HL-60/S4 treated with phorbol 12-myristate 13-acetate at 8.2 ng/mL for 4 days and 3 days (cell line): Measurements from ENCODE around the gene PTPN14.
"Not testable (repeated sequence)": the region's sequence is repeated elsewhere in the genome, so short reads cannot be mapped to it uniquely, and the experiment has no call there.

ENCODE experiments used
- in situ Hi-C: fragments of 300-500 bp; cut with MboI; formaldehyde crosslinking; loops from 2 replicates; pipeline ENCODE4 v1.15.0; 2022; ENCODE audit warnings: low sequenced_read_pairs

The PTPN14 gene

DNA sequence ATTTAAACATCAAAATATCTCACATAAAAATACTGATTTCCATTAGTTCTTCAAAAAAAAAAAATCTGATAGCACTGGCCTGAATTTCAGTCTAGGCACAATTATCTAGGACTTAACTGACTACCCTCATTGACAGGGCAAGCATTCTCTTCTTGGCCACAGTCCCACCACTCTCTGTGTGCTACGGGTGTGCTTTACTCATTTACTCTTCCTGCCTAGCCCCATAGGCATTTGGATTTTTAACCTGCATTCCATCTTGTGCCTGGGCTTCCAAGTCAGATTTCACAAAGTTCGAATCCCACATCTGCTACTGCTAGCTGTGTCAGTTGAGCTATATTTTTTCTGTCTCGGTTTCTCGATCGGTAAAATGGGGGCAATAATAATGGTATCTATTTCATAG is 38.0 kb downstream of the PTPN14 start:
- in situ Hi-C loops, result no loop called here

DNA sequence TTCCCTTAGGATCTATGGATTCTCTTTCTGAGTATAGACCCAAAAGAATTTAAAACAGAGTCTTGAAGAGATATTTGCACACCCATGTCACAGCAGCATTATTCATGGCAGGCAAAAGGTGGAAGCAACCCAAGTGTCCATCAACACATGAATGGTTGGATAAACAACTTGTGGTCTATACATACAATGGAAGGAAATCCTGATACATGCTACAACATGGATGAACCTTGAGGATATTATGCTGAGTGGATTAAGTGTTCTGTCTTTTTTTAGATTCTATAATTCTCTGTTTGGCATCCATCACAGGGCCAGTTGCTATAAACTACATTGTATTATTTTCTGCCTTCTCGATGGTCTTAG is 39.8 kb downstream of the PTPN14 start:
- in situ Hi-C loops, result no loop called here

DNA sequence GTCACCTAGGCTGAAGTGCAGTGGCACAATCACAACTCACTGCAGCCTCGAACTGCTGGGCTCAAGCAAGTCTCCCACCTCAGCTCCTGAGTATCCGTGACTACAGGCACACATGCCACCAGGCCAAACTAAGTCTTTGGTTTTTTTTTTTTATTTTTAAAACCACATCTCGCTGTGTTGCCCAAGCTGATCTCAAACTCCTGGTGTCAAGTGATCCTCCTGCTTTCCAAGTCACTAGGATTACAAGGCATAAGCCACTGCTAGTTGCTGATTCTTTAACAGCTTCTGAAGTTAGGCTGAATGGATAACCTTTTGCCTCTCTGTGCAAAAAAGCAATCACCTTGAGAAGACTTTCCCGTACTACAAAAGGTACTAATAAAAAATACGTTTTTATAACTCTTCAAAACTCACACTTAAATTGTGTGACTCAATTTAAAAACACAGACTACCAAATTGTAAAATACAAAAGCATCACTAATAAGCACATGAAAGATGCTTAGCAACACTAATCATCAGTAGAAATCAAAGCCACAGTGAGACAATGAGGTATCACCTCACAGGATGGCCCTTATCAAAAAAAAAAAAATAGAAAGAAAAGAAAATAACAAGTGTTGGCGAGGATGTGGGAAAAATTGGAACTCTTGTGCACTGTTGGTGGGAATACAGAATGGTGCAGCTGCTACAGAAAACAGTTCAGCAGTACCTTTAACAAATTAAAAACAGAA is 40.3 kb downstream of the PTPN14 start:
- in situ Hi-C loops, result no loop called here

DNA sequence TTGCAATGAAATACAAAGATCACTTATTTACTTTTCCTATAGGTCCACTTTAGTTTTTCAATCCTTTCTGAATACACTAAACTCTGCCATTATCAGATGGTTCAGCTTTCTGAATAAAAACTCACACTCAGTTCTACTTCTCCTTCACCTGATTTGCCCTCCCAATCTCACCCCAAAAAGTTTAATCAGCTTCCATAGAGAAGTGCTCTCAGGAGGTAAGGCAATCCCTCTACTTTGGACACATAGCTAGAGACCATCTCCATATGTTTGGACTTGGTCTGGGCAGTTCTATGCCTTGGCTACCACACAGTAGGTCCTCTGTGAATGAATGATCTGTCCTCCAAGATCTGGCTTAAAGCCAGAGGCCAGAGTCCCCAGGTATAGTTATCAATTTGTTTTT is 40.9 kb downstream of the PTPN14 start:
- in situ Hi-C loops, result no loop called here

DNA sequence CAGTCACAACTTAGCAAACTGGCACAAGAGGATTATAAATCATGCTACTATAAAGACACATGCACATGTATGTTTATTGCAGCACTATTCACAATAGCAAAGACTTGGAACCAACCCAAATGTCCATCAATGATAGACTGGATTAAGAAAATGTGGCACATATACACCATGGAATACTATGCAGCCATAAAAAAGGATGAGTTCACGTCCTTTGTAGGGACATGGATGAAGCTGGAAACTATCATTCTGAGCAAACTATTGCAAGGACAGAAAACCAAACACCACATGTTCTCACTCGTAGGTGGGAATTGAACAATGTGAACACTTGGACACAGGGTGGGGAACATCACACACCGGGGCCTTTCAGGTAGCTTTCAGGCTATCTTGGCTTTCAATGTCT is 41.8 kb downstream of the PTPN14 start:
- in situ Hi-C loops, result not testable (repeated sequence)

DNA sequence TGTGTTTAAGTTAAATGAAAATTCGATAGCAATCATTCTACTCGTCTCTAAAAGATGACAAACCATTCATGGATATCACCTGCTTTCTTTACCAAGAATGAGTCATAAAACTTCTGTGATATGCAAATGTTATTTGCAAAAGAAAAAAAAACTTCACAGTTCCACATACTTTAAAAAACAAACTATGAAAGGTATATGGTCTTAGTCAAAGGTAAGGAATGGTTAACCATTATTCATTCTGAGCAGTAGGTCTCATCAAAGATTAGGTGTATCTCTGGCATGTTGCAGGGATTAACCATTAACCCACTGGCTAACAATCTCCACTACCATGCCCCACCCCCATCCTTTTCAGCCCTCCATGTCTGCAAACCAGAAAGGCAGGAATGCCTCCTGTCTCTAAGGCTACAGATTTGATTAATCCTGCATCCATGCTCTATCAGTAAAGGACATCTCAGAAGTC is 44.4 kb downstream of the PTPN14 start:
- in situ Hi-C loops, result no loop called here

DNA sequence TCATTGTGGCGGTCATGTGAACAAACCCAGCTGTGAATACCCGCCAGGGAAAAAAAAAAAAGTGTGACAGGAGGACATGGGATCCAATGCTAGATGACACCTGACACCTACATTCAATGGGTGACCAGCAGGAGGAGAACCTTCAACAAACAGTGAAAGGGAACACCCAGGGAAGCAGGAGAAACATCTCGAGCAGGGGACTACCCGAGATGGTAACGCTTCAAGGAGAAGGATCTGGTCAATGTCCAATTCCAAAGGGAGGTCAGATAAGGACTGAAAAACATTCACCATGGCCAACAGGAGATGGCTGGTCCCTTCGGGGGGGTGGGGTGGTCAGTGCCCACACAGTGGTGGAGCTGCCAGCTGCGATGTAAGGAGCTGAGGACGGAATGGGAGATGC is 46.3 kb downstream of the PTPN14 start:
- in situ Hi-C loops, result no loop called here

DNA sequence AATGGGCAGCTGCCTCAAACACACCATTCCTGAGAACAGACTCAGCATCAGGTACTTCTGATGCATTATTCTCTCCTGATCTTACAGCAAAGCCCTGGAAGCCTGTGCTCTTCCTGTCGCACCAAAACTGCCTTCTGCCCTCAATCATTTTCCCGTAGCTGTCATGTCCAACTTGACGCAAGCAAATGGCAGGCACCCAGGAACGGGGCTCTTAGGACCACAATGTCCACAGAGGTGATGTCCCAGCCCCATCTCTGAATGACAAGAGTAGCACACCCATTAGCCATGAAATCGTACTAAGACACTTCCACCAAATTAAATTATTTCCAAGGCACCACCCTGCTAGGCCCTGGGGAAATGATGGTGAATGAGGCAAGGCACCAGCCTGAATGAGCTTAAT is 47.1 kb downstream of the PTPN14 start:
- in situ Hi-C loops, result no loop called here

DNA sequence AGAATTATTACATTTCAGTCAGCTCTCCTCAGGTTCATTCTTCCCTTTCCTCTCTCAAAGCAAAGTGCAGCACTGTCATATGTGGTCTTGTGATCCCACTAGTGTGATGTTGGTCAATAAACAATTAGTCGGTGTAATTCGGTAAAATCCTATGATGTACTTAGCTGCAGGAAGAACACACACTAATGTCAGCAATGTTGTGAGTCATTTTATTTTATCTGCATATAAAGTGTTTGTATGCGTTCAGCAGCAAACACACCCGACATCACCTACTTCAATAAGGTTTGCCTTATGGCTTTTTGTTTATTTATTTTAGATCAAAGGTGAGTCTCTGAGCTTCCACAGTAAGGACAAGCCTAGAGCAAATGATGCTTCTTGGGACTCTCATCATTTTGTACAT is 47.8 kb downstream of the PTPN14 start:
- in situ Hi-C loops, result no loop called here

DNA sequence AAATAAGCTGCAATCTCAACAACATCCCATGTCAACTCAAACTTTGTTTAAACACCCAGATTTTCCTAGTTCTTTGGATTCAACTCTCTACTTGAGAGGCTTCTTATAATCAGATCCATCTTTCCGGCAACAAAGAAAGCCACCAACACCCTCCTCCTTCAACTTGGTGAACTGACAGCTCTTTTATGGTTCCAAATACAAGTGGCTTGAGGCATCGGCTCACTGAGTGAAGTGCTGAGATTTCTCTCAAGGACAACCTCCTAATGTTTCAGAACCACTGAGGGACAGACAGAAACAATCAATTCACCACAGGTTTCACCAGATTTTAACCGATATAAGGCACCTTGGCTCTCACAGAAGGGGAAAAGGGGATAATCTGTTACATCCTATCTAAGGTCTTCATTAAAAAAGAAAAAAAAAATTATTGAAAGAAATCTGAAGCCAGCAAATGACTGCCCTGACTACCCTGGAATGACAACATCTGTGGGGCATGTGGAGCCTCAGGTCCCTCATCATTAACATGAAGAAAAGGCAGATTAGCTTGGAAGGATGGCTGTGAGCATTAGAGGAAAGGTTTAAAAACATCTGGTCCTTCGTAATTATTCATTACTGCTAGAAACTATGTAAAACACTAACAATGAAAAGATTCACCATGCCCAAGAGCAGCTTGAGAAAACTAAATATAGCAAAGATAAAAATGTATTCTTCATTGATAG is 50.9 kb downstream of the PTPN14 start:
- in situ Hi-C loops, result no loop called here

DNA sequence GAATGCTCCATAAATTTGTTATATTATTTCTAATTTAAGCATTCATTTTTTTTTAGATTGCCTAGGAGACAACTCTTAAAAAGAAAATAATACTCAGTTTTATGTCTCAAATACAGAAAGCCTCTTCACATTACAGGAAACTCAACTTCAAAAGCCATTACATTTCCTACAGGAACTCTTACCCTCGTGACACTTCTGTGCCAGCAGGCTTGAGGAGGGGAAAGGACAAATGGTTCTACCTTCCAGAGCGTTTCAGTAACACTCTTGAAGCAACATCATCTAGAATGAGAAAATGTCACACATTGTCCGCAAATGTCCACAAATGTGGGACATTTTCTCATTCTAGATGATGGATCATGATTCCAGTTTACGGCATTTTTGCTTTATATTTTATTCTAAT is 51.7 kb downstream of the PTPN14 start:
- in situ Hi-C loops, result no loop called here

DNA sequence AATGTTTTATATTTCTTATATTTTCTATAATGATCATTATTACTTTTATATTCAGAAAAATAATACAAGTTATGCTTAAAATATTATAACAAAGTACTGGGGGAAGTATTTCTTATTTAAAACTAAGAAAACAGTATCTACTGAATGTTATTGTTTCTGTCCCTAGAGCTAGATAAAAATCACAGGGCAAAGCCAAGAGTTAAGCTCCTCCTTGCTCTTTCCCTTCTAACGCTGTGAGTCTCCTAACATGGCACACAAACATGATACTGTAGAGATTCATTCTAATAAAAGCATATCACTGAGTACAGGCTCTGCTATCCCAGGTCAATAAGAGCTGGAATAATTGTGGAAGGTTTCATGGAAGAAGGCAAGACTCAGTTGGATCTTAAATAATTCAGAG is 53.4 kb downstream of the PTPN14 start:
- in situ Hi-C loops, result no loop called here

DNA sequence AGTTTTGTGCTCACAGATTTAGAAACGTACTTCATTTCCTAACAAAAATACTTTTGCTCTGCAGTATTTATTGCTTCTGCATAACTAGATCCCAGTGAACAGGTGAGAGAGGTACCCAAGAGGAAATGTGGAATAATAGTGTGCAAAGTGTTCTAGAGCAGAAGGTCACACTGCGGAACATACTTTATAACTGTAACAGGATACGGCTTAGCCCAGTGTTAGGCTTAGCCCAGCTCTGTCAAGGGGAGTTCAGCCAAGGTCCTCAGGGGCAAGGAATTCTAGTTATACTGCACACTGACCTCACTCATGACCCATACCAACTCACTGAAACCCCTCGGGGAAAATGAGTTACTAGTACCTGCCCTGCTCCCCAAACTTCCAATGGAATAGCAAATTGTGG is 55.3 kb downstream of the PTPN14 start:
- in situ Hi-C loops, result no loop called here

DNA sequence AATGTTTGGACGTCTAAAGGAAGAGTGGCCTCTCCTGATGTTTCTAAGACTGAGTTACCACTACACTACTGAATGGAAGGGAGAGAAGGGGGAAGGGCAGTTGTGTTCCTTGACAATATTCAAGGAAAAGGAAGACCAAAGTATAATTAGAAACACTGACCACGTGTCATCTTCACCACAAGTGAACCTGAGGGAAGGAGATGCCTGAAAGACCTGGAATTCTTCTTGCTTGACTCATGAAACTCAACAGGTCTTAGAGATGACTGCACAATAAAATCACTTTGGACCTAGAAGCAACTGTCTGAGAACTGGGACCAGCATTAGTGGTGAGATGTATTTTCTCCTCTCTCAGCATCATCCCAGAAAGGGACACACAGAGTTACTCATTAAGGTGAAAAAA is 56.7 kb downstream of the PTPN14 start:
- in situ Hi-C loops, result no loop called here

DNA sequence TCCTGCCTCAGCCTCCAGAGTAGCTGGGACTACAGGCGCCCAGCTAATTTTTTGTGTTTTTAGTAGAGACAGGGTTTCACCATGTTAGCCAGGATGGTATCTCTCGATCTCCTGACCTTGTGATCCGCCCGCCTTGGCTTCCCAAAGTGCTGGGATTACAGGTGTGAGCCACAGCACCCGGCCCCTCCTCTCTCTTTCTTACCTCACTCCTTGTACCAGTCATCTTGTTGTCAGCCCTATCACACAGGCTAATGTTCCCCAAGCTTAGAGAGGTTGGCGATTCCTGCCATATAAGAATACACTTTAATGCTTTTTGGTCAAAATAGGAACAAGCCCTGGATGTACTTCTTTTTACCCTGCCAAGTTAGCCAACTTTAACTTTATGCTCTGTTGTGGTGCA is 57.2 kb downstream of the PTPN14 start:
- in situ Hi-C loops, result not testable (repeated sequence)

DNA sequence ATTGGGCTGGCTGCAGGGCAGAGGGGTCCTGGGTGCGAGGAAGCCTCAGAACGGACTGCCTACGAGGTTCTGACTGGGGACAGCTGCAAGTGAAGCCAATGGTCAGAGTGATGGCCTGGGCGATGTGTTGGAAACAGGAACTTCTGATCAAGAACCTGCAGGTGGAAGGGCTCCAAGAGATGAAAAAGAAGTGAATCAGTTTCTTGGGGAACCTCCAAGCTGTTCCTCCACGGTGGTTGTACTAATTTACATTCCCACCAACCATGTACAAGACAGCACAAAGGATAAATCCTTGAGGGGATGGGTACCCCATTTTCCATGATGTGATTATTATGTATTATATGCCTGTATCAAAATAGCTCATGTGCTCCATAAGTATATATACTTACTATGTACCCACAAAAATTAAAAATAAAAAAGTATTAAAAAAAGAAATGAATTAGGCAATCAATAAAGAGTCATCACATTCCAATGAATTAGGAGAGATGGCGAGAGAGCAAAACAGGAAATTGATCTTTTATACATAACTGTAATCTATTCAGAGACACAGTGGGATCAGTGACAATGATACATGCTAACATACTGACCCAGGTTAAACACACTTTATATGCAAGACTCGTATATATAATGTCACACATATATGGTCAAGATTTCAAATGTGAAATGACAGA is 58.1 kb downstream of the PTPN14 start:
- in situ Hi-C loops, result no loop called here

DNA sequence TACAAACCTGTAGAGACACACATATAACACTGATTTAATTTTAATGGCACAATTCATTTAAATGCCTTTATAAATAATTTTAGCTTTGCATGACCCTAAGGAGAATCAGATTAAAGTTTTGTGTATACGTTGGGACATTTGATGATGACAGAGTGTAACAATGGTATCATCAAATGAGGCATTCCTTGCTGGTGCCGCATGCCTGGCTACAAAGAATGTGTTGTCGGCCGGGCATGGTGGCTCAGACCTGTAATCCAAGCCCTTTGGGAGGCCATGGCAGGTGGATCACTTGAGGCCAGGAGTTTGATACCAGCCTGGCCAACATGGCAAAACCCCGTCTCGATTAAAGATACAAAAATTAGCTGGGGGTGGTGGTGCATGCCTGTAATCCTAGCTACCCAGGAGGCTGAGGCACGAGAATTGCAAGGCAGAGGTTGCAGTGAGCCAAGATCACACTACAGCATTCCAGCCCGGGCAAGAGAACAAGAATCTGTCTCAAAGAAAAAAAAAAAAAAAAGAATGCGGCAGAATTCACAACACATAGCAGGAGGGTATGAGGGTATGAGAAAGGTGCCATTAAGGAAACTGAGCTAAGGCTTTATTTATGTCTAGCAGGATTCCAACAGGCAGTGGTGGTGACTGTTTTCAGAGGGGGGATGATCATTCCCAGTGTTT is 58.9 kb downstream of the PTPN14 start:
- in situ Hi-C loops, result no loop called here

DNA sequence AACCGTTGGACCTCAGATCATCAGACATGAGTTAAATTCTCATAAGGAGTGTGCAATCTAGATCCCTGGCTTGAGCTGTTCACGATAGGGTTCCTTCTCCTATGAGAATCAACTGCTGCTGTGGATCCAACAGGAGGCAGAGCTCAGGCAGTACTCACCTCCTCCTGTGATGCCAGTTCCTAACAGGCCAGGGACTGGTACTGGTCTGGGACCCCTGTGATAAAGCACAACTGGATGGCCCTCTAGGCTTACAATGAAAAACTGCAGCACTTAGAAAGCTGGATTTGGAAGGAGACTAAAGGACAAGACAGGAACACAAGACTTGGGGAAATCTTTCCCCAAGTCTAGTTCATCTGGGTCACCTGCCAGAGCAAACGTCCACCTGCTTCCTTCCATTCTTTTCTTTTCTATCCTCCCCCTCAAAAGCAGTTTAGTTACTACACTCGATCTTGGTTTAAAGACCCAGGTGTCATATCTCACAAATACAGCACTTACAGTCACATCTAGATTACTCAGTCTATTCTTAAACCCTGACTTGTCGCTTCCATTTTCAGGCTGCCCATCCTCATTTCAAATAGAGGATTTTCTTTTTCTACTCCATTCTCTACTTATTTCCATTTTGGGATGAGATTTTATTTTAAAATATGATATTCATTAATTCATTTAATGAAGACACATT is 59.8 kb downstream of the PTPN14 start:
- in situ Hi-C loops, result no loop called here

DNA sequence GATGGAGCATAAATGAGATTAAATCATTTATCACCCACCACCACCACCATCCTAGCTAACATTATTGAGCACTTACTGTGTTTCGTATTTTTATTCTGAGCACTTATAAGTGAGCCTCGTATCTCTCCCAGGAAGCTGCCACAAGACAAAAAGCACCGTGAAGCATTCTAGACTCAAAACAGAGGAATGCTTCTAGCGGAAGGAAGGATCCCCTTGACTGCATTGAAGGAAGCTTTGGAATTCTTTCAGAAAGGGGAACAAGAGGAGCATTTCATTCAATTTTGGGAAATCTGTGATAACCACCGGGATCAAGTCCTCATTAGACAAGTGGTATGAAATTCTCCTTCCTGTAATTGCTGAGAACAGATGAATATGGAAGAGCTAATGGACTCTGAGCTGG is 66.3 kb downstream of the PTPN14 start:
- in situ Hi-C loops, result no loop called here

DNA sequence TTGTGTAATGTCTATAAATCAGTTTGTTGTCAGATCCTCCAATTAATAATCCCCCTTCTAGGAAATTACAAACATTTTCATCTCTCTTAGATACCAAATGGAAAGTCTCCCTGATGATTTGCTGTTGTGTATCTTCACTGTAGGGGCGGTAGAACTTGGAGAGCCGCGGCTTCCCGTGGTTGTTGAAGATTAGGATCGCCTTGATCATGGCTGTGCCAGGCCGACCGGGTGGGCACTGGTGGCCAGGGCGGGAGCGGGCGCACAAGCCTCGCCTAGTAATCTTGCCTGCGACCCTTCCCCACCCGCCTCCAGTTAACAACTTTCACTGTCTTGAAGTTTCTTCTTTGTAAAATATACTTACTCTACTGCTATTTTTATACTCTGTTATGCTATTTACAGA is 68.2 kb downstream of the PTPN14 start:
- in situ Hi-C loops, result not testable (repeated sequence)
